Stromal cell of bone marrow (primary cell): ENCODE data around the gene ANKRD28.
A peak's percentile ranks its signal among the peaks of the same experiment; 100 is the strongest.
"Not testable (repeated sequence)": the region's sequence is repeated elsewhere in the genome, so short reads cannot be mapped to it uniquely, and the experiment has no call there.

ENCODE experiments used
- DNase-seq: peaks from one replicate; pipeline ENCODE4 v3.0.0-alpha.2; 2012; ENCODE audit warnings: low read depth

ANKRD28 gene

DNA sequence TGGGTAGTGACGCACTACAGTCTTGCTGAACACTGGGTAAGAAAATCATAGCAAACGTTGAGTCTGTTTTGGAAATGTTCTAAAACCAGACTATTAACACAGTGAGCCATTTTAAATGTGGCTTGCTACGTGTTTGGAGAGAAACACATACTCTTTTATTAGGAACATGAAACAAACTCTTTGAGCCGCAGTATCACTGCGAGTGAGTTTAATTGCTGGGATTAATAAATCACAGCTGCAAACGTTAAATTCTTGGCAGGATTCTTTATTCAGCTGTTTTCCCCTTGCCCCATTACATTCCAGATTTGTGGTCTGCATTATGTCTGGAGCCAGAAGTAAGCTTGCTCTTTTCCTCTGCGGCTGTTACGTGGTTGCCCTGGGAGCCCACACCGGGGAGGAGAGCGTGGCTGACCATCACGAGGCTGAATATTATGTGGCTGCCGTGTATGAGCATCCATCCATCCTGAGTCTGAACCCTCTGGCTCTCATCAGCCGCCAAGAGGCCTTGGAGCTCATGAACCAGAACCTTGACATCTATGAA, 162.6 kb downstream of the ANKRD28 start:
- DNase-seq, result peak; percentile 59

DNA sequence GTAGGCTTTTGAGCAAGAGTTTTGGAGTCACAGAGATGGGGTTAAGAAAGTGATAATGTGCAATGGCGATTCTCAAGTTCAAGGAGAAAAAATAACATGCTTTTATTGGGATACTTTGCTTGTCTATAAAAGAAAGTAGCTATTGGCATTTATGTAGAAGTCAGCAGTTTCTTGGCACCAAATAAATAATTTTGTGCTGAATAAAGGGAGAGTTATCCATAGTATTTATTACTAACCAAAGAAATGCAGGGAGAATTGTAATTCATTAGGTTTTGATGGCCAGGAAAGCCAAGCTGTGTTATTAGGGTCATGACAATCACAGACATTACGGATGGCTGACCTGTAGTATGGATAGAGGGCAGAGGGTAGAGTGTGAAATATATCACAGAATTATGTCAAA, 163.1 kb downstream of the ANKRD28 start:
- no peak for DNase-seq

DNA sequence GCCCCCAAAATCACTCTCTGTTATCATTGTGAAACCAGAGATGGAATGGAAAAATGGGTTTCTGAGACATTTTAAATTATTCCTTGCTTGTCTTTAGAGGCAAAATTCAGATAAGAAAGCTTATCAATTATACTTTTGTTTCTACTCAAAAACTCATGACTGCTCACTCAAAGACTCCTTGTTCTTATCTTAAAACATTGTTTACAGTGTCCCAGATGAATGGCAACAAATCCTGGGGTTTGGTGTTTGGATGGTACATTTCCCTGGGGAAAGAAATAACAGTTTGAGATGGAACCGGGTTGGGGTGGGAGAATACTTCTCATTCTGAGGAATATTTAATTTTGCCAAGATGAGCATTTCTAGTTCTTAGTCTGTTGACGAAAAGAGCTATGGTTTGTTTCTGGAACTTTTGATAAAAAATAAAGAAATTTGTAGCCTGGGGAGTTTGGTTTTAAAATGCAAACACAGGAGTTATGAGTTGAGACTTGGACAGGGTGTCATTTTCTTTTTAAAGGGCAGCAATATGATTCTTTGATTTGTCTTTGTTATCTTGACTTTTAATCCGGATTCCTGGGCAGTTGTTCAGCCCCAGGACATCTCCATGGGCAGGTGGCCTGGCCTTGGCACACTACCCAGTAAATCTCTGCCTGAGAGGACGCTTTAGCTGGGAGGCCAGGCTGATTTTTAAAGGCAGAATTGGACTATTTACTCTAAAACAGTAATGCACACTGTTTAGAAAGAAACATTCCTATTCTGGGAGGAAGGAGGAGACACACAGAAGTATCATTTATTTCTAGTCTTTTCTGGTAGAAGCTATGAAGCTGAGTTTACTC, 163.8 kb downstream of the ANKRD28 start:
- DNase-seq, result no peak

DNA sequence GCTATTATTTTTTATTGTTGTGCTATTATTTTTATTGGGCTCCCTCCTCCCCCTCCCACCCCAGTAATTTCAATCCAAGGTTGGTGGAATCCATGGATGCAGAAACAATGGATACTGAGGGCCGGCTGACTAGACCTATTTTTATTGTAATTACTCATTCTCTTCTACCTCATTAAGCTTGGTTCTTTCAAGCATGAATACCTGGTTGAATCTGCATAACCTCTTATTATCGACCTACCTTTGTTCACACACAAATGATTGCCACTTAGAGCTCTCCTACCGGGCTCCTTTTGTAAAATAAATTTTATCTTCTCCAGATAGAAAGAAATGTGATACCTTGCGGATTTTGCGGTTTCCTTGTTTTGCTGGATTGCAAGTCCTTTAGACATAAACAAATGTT, 164.6 kb downstream of the ANKRD28 start:
- DNase-seq, result no peak

DNA sequence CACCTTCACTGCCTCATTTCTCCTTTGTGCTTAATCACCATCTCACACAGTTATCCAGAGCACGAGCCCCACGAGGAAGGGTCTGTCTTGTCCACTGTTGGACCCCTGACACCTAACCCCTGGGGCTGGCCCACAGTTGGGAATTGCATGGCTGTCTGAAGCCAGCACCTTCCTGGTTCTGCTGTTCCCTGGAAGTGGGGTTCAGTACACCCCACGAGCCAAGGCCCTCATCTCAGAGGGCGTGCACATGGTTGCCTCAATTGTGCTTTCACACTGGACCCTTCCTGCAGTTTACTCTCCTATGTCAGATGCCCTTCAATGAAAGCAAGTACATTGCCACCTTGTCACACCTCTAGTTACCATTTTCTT, 165.6 kb downstream of the ANKRD28 start:
- DNase-seq, result no peak

DNA sequence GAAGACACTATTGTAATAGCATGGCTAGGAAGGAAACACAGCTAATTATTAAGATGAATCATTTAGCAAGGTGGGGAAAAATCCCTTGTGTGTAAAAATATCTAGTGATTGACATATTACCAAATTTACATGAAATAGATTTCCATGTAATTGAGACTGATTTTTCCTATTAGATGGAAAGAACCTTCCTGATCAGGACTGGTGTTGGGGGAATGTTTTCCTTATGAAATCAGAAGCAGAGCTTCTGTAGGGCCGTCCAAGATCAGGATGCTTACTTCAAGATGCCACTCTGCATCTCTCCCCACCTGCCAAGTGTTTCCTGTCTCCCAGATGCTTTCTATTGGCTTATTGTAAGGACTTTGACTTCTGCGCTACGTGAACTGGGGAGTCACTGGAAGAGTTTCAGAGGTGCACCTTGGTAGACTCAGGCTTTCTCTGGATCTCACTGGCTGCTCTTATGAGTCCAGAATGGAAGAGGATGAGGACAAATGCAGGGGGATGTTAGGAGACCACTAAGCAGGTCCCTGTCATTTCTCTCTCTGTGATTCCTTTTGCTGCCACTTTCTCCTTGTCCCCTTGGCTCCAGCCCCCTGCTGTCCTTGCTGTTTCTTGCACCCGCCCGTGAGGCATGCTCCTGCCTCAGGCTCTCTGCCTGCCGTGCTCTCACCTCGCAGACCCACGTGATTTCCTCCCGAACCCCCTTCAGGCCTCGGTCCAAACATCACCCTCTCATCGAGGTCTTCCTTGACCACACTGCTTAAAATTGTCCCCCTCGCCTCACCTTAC, 166.2 kb downstream of the ANKRD28 start:
- DNase-seq, result no peak

DNA sequence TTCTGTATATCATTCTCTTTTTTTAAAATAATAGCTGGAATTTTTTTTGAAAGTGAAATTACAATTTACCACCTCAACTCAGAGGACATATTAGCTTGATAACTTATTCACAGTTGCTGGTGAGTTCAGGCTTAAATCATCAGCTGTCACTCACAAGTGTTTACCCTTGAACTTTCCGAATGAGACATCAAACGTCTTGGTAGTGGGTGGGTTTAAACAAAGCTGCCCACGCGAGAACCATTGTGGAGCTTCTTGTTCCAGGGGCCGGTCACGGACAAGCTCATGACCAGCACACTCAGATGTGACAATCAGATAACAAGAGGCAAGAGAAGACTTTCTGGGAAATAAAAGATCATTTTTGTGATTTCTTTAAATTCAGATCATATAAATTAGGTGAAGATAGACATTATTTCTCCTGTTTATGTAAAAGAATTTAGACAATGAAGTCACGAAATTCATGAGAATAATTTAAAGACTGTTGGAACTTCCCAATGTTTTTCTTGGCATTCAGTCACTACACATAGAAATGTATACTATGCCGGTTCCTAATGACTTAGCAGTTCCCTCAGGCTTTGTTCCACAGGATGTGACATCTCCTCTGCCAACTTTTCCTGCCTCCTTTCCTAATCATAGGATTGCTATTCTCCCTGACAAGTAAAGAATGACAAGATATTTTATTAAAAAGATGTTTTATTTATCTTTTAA, 167.0 kb downstream of the ANKRD28 start:
- DNase-seq, result no peak

DNA sequence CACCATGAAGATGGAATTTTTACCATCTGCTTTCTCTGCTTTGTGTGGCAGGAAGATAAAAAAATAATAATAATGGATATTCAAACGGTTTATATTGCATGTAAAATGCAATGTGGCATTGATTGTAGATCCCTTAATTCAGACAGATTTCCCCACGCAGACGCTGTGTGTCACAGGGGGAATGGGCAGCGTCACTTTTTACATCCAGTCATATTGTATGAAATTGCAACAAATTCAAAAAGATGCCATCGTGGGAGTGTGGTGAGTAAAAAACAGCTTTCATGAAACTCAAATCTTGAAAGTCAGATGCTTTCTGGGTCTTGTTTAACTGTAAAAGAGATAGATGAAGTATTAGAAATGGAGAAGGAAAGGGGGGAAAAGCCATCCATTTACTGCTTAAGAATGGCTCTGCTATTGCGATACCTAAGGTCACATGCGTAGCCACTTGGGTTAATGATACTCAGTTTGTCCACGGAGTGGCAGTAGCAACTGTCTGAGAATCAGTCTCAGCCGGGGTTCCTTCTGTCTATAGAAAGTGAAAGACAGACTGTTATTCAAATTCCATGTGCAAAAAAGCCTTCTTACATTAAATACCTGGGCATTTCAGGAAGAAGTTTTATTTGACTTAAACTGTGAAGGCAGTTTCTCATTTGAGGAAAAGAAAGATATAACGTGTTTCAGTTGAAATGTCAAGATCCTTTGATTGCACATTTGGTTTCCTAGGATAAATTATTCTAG, 167.8 kb downstream of the ANKRD28 start:
- peak; percentile 81 for DNase-seq

DNA sequence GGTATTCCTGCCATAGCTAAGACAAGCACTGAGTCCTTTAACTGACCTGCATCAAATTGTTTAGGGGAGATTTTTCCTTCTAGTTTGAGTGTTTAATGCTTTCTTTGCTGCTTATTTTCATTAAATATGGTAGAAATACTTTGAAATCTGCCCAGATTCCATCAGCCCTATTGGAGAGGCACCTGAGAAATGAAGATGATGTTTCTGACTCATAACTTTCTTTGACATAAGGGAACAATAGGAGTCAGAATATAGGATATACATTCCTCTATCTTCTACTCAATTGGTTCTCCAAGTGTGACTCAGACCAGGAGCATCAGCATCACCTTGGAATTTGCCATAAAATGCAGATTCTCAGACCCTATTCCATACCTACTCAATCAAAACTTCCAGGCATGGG, 168.8 kb downstream of the ANKRD28 start:
- no peak for DNase-seq

DNA sequence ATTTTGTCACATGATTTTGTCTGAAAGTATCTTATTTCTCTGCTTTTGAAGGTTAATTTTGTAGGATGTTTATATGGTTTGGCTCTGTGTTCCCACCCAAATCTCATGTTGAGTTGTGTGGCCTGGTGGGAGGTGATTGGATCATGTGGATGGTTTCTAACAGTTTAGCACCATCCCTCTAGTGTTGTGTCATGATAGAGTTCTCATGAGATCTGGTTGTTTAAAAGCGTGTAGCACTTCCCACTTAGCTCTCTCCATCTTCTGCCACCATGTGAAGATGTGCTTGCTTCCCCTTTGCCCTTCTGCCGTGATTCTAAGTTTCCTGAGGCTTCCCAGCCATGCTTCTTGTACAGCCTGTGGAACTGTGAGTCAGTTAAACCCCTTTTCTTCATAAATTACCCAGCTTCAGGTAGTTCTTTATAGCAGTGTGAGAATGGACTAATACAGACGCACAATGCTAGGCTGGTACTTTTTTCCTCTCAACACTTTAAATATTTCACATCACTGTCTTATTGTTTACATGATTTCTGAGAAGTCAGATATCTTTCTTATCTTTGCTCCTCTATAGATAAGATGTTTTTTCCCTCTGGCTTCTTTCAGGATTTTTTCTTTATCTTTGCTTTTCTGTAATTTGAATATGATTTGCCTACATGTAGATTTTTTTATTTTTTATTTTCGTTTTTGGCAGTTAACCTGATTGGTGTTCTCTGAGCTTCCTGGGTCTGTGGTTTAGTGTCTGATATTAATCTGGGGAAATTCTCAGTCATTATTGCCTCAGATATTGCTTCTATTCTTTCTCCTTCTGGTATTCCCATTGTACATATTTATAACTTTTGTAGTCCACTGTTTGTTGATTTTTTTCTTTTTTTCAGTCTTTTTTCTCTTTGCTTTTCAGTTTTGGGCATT, 174.0 kb downstream of the ANKRD28 start:
- DNase-seq, result no peak

DNA sequence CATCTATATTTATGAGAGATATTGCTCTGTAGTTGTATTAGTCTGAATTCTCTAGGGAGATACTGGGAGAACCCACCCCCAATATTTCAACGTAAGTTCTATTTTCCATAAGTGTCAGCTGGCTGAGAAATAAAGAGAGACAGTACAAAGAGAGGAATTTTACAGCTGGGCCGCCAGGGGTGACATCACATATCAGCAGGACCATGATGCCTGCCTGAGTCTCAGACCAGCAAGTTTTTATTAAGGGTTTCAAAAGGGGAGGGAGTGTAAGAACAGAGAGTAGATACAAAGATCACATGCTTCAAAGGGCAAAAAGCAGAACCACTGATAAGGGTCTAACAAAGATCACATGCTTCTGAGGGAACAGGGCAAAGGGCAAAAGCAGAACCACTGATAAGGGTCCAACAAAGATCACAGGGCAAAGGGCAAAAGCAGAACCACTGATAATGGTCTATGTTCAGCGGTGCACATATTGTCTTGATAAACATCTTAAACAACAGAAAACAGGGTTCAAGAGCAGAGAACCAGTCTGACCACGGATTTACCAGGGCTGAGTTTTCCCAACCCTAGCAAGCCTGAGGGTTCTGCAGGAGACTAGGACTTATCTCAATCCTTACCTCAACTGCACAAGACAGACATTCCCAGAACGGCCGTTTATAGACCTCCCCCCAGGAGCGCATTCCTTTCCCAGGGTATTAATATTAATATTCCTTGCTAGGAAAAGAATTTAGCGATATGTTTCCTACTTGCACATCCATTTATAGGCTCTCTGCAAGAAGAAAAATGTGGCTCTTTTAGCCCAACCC, 177.9 kb downstream of the ANKRD28 start:
- not testable (repeated sequence) for DNase-seq
